Tibial artery (tissue), 4 donors: ENCODE measurements around the gene ADAP2.
A peak's percentile ranks its signal among the peaks of the same experiment; 100 is the strongest.
"Not testable (repeated sequence)": the region's sequence is repeated elsewhere in the genome, so short reads cannot be mapped to it uniquely, and the experiment has no call there.

Source experiments
- DNase-seq, 2 donors: peaks; one replicate each; pipeline ENCODE4 v3.0.0-alpha.2; 2019
- H3K27ac ChIP-seq, 2 donors: fragments of 200-600 bp; sonication (generic) in 1 of 2; 1 replicate in 1 of 2; 2 replicates in 1 of 2; pipeline ENCODE4 v1.5.1; 2018 to 2019; ENCODE audit warnings: mild to moderate bottlenecking in 1 of 2
- H3K27me3 ChIP-seq, 2 donors: fragments of 200-600 bp; sonication (generic) in 1 of 2; one replicate each; pipeline versions ENCODE4 v1.5.1 to v1.6.0; 2016 to 2019
- H3K36me3 ChIP-seq, 3 donors: fragments of 200-600 bp; sonication (generic) in 2 of 3; one replicate each; pipeline ENCODE4 v1.5.1; 2016 to 2019; ENCODE audit warnings: mild to moderate bottlenecking in 2 of 3
- H3K4me1 ChIP-seq, 4 donors: fragments of 200-600 bp; sonication (generic) in 2 of 4; 1 replicate in 3 of 4; 2 replicates in 1 of 4; pipeline ENCODE4 v1.5.1; 2016 to 2019
- H3K4me3 ChIP-seq, 2 donors: fragments of 200-600 bp; sonication (generic) in 1 of 2; 1 replicate in 1 of 2; 2 replicates in 1 of 2; pipeline ENCODE4 v1.5.1; 2018 to 2019; ENCODE audit warnings: mild to moderate bottlenecking in 2 of 2
- H3K9me3 ChIP-seq, 3 donors: fragments of 200-600 bp; sonication (generic) in 1 of 3; one replicate each; pipeline ENCODE4 v1.5.1; 2016 to 2019
- CTCF ChIP-seq, 2 experiments: fragments of 200-600 bp in 1 of 2; fragments of 450-650 bp in 1 of 2; IDR thresholded peaks; one replicate each; pipeline ENCODE4 v1.5.1; 2017 to 2019; ENCODE audit warnings: antibody characterized with exemption in 2 of 2, mild to moderate bottlenecking in 1 of 2, moderate library complexity in 1 of 2
- intact Hi-C: fragments of 100-400 bp; cut with DNase I; formaldehyde crosslinking; loops from one replicate; pipeline ENCODE4 v1.15.0; 2023; ENCODE audit warnings: low total_unique reads

The ADAP2 gene

DNA sequence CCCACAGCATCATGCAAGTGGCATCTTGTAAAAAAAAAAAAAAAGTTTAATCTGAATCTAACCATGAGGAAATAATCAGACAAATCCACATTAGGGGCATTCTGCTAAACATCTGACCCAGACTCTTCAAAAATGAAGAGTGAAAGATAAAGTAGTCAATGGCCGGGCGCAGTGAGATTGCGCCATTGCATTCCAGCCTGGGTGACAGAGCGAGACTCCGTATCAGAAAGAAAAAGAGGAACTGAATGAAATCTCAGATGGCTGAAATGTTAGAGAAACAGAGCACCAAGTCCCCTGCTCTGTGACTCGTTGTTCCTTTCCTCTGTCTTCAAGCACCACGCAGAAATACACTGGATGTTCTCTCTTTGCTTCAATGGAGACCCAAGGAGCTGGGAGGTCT lies 36.4 kb downstream of the ADAP2 start:
- Histone ChIP-seq H3K9me3 (no peaks in the 10 kb centered on the region), H3K4me1 (peaks cover 0 to 13% (median 6%) of the 10 kb centered on the region in 4 donors), H3K4me3 (no peak overlapping the region), H3K36me3 (no peaks in the 10 kb centered on the region), H3K27ac (no peak overlapping the region), H3K27me3 (no peaks in the 10 kb centered on the region)
- intact Hi-C loops = no loop called here
- no peak for TF ChIP-seq CTCF (IDR thresholded peaks at IDR 0.05)
- peak in 1 of 2 donors; percentile 33 for DNase-seq

GRCh38 chr17:30961209-30962188 lies 39.8 kb downstream of the ADAP2 start:
- no peak overlapping the region for H3K4me3 ChIP-seq
- peak in 1 of 2 donors; percentile 39 for DNase-seq
- H3K4me1 ChIP-seq = peaks cover 0 to 7% (median 2%) of the 10 kb centered on the region in 4 donors
- H3K36me3 ChIP-seq = no peaks in the 10 kb centered on the region
- TF ChIP-seq CTCF (IDR thresholded peaks at IDR 0.05) = no peak
- H3K27me3 ChIP-seq = no peaks in the 10 kb centered on the region
- no peaks in the 10 kb centered on the region for H3K9me3 ChIP-seq
- no peak overlapping the region for H3K27ac ChIP-seq
- intact Hi-C loops = no loop called here

GRCh38 chr17:30964312-30964711 lies 42.6 kb downstream of the ADAP2 start:
- intact Hi-C loops = not testable (repeated sequence)
- DNase-seq = peak in 1 of 2 donors; percentile 31

GRCh38 chr17:30964876-30965275 lies 43.1 kb downstream of the ADAP2 start:
- intact Hi-C loops = no loop called here
- H3K4me1 ChIP-seq = no peaks in the 10 kb centered on the region
- H3K27me3 ChIP-seq = no peaks in the 10 kb centered on the region
- H3K9me3 ChIP-seq = no peaks in the 10 kb centered on the region
- no peaks in the 10 kb centered on the region for H3K36me3 ChIP-seq
- peak in 1 of 2 donors; percentile 16 for DNase-seq
- no peak for TF ChIP-seq CTCF (IDR thresholded peaks at IDR 0.05)
- H3K27ac ChIP-seq = no peak overlapping the region
- H3K4me3 ChIP-seq = no peak overlapping the region

More at GRCh38 chr17:30964312-30964711, 42.6 kb downstream of the ADAP2 start:
- not testable (repeated sequence) for H3K9me3 ChIP-seq, H3K36me3 ChIP-seq, H3K27ac ChIP-seq, H3K4me1 ChIP-seq, H3K27me3 ChIP-seq, H3K4me3 ChIP-seq

- Histone ChIP-seq H3K27me3 (no peaks in the 10 kb centered on the region), H3K4me3 (no peak overlapping the region), H3K36me3 (no peaks in the 10 kb centered on the region), H3K4me1 (no peaks in the 10 kb centered on the region), H3K27ac (no peak overlapping the region), H3K9me3 (no peaks in the 10 kb centered on the region)
- peak in 1 of 2 donors; percentile 6 for DNase-seq
- intact Hi-C loops = no loop called here
- no peak for TF ChIP-seq CTCF (IDR thresholded peaks at IDR 0.05)
Observed at GRCh38 chr17:30965686-30966085, 43.9 kb downstream of the ADAP2 start.

GRCh38 chr17:30967911-30968310 lies 46.2 kb downstream of the ADAP2 start:
- H3K4me3 ChIP-seq, intact Hi-C loops, H3K27me3 ChIP-seq, H3K36me3 ChIP-seq, H3K9me3 ChIP-seq, H3K27ac ChIP-seq: not testable (repeated sequence)
- peaks cover 0 to 13% (median 9%) of the 10 kb centered on the region in 4 donors for H3K4me1 ChIP-seq
- DNase-seq = peak in 1 of 2 donors; percentile 47
